GM12872 (cell line): ENCODE data around the gene NRL.

Experiments
- TF ChIP-seq, protein P1 (sequence below): IDR thresholded peaks from 3 replicates; pipeline ENCODE4 v1.5.1; 2011; ENCODE audit warnings: low read depth, mild to moderate bottlenecking, low read length, moderate library complexity; ENCODE audit not compliant: insufficient read depth

Gene NRL

DNA sequence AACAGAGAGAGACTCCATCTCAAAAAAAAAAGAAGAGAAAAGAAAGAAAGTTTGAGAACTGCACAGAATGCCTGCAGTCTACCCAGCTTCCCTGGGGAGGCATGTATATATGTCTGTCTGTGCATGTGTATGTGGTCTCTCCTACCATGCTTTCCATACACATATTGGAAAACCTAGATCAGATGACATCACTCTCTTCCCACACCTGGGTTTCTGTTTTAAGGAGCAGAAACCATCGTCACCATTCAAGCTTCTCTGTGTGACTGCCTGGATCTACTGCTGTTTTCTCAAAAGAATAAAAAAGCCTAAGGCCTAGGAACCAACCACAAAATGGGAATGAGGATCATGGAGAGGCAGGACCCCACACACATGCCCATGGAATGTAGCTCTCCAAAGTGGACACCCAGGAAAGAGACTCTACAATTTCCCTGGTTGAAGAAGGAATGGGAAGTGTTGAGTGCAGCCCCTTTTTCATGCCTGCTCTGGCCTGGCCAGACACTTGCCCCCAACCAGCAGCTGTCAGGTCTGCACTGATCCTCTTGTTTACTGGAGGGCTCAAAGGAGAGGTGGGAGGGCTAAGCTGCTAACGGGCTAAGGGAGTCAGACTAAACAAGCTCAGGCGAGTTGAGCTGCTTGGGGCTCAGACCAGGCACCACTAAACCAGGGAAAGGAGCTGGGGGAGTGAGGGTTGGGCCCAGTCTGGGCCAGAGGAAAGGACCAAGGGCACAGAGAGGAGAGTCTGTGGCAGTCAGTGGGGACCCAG is 28.4 kb downstream of the NRL start:
- TF ChIP-seq, protein P1, sequence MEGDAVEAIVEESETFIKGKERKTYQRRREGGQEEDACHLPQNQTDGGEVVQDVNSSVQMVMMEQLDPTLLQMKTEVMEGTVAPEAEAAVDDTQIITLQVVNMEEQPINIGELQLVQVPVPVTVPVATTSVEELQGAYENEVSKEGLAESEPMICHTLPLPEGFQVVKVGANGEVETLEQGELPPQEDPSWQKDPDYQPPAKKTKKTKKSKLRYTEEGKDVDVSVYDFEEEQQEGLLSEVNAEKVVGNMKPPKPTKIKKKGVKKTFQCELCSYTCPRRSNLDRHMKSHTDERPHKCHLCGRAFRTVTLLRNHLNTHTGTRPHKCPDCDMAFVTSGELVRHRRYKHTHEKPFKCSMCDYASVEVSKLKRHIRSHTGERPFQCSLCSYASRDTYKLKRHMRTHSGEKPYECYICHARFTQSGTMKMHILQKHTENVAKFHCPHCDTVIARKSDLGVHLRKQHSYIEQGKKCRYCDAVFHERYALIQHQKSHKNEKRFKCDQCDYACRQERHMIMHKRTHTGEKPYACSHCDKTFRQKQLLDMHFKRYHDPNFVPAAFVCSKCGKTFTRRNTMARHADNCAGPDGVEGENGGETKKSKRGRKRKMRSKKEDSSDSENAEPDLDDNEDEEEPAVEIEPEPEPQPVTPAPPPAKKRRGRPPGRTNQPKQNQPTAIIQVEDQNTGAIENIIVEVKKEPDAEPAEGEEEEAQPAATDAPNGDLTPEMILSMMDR, result no peak

DNA sequence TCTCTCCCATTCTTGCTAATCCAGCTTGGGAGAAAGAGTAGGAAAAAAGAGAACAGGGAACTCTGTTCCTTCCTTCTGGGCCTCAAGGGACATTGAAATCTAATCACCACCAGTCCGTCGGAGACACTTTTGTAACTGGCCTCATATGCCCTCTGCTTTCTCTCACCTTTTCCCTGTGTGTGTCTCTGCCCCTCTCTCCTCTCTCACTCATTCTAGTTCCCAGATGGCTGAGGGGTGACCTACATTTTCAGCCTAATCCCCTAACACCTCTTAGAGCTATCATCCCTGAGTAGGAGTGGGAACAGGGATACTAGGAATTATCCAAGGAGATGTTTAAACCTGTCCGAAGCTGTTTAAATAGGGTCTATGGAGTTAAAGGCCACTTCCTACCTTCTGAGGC is 29.5 kb downstream of the NRL start:
- TF ChIP-seq, protein P1, result no peak

DNA sequence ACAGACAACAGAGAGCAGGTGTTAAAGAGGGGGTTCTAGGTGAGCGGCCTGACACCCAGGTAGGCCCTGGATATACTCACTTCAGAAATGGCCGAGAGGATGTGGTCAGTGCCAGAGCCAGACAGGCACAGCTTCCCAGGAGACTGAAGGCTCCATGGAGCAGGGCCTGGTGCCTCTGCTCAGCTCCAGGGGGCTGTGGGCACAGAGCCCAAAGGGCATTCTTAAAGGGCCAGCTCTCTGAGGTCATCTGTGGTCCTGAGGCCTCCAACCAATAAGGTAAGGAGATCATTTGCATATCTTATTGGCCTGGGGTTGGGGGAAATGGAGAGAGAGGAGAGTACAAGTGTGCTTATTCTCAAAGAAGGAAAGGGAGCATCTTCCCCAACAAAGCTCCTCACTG is 30.3 kb downstream of the NRL start:
- TF ChIP-seq, protein P1, result no peak

DNA sequence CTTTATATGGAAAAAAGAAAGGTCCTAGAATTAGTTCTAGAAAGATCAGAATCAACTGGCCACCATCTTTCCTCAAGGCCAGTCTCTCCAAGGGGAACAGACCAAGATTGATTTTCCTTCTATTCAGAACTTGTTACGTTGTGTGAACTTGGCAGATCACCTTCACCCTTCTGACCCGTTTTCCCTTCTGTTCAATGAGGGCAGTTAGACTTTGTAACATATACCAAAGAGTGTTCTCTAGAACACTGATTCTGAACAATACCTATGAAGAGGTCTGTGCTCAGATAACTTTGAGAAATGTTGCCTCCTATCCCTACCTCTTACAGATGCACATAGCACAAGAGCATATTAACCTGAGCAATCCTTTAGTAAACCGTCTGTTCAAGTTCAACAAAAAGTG is 31.3 kb downstream of the NRL start:
- TF ChIP-seq, protein P1, result no peak

DNA sequence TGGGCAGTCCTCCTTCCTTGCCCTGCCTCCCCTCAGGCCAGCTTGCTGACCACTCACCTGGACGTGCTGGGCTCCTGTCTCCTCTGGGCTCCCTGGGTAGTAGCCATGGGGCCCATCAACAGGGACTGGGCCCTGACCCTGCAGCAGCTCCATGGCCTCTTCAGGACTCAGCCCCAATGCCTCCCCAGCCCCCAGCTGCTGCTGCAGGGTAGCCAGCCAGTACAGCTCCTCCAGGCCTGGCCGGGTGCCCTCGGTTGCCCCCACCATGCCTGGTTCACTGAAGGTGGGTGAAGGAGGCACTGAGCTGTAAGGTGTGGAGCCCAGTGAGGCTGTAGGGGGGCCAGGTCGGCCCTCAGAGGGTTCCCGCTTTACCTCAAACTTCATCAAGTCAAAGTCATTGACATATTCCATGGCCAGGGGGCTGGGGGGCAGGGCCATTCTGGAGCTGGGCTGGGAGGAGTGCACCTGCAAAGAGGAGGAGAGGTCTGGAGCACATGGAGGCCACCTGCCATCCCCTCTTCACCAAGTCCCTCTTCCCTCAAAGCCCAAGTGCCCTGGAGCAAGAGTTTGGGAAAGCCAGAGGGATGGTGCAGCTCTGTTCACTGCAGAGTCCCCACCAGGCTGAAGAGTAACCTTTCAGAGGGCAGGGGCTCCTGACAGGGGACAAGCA is 32.2 kb downstream of the NRL start:
- TF ChIP-seq, protein P1, result no peak

DNA sequence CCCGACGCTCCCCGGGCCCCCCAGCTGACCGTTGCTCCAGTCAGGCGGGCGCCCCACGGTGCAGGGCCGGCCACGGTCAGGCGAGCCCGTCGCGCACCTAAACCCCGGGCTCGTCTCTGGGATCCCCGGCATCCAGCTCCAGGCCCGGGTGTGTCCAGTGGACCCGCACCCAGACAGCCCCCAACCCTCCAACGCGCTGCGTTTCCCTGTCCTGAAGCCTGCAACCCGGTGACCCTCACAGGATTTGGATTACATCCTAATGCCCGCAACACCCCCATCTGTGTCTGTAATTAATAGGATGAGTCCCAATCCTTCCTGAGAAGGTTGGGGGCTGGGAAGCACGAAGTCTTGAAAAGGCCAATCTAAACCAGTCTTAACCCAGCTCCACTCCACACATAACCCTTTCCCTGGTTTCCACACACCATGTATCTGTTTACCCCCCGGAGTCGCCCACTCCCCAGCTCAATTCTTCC is 33.0 kb downstream of the NRL start:
- TF ChIP-seq, protein P1, result no peak

DNA sequence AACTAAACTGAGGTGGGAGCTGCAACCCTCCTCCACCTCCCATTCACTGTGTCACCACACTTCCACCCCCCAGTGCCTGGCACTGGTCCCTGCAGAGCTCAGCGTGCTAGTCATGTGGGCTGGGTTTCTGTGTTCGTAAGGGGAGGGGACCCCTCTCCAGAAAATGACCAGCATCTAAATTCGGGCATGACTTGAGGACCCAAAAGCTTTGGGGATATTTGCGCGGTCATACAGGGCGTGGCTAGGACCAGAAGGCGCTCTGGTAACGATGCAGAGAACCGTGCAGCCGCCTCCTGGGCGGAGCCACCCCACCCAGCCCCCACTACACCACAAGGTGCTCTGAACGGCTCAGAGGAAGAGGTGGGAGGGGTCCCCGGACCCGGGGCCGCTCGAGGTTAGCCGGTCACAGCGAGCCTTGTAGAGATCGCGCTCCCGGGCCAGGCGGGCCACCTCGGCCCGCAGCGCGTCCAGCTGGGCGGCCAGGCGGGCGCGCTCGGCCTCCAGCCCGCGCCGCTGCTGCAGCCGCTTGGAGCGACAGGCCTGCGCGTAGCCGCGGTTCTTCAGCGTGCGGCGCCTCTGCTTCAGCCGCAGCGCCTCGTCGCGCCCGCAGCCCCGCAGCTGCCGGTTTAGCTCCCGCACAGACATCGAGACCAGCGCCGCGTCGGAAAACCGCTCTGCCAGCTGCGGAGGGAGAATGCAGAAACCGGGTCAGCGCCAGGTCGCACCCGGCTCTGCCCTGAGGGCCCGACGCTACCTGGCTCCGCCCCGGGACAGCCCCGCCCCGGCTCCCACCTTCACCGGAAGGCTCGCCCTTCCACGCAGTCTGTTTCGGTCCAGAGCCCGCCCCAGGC is 33.6 kb downstream of the NRL start:
- TF ChIP-seq, protein P1, result no peak
